ENCODE results near the gene DIS3L2.
"Not testable (repeated sequence)": the region's sequence is repeated elsewhere in the genome, so short reads cannot be mapped to it uniquely, and the experiment has no call there.

DNA sequence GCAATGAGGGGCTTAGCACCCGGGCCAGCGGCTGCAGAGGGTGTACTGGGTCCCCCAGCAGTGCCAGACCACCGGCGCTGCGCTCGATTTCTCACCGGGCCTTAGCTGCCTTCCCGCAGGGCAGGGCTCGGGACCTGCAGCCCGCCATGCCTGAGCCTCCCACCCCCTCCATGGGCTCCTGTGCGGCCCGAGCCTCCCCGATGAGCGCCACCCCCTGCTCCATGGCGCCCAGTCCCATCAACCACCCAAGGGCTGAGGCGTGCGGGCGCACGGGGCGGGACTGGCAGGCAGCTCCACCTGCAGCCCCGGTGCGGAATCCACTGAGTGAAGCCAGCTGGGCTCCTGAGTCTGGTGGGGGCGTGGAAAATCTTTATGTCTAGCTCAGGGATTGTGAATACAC, 404.9 kb downstream of the DIS3L2 start:
- not testable (repeated sequence) for TF ChIP-seq ZNF70 (CRISPR knock-in tag; IDR thresholded peaks at IDR 0.05); ESRRG (CRISPR knock-in tag; IDR thresholded peaks at IDR 0.05); ARNTL (CRISPR knock-in tag; IDR thresholded peaks at IDR 0.05; ENCODE audit: borderline replicate concordance, low read depth); RARB (CRISPR knock-in tag; IDR thresholded peaks at IDR 0.05); PATZ1 (CRISPR knock-in tag; IDR thresholded peaks at IDR 0.05; ENCODE audit: borderline replicate concordance)

Data from SK-N-SH treated with all-trans-retinoic acid at 6 μM for 48 hours (cell line).